GM18870 (cell line): ENCODE results near the gene PABPN1L.

ENCODE experiments used
- ATAC-seq: cut with Tn5 transposase; IDR thresholded peaks from one replicate; pipeline ENCODE4 v1.9.1; 2021; ENCODE audit warnings: moderate library complexity; ENCODE audit not compliant: unreplicated experiment

PABPN1L gene

DNA sequence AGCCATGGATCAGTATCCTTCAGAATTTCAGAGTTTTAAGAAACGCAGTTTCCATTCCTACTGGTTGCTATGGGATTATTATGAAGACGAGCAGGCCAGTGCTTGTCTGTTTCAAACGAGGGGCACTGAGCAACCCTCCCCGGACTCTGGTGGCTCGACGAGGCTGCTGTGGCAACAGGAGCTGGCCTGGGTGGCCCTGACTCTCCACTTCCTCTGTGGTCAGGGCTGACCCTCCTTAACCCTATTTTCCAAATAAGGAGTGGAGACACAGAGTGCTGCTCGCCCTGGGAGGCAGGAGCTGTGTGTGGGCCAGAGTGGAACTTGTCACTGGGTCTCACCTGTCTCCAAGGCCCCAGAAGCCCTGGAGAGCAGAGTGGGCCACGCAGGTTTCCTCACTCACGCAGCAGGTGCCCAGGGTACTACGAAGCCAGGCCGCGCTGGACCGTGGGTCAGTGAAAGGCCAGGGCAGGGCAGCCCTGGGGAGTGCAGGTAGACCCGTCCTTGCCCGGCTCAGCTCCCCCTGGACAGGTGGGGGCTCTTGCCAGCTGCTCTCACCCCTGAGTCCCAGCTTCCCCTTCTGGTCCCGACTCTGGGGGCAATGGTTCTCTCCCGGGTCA lies 13.0 kb downstream of the PABPN1L start:
- no peak for ATAC-seq

DNA sequence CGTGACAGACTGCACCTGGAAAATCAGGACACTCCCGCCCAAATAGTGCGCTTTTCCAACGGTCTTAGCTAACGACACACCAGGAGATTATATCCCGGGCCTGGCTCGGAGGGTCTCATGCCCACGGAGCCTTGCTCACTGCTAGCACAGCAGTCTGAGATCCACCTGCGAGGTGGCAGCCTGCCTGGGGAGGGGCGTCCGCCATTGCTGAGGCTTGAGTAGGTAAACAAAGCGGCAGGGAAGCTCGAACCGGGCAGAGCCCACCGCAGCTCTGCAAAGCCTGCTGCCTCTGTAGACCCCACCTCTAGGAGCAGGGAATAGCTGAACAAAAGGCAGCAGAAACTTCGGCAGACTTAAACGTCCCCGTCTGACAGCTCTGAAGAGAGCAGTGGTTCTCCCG lies 14.8 kb downstream of the PABPN1L start:
- no peak for ATAC-seq

DNA sequence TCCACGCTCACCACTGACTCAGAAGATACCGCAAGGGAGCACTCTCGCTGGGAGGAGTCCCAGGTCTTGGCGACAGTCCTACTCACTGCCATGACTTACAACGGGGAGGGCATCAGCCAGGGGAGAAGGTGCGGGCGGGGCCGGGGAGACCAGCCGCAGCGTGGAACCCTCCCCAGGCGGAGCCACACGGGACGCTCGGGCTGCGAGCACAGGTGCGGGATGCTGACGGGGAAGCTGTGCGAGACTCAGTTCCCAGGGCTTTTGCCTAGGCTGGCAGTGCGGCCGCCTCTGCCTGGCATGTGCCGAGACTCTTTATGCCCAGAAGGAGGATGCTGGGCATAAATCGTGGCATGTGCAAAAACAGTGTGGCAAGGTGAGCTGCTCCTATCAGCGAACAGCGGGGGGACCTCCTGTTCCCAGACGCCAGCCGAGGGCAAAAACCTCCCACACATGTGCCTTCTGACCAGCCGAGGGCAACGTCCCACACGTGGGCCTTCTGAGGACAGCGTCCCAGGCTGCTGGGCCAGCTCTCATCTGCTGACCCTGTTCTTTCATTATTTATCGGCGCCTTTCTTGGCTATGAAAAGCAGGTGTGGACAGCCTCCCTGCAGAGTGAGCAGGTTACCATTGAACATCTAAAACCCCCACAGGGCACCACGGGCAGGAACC lies 15.8 kb downstream of the PABPN1L start:
- ATAC-seq, result no peak

DNA sequence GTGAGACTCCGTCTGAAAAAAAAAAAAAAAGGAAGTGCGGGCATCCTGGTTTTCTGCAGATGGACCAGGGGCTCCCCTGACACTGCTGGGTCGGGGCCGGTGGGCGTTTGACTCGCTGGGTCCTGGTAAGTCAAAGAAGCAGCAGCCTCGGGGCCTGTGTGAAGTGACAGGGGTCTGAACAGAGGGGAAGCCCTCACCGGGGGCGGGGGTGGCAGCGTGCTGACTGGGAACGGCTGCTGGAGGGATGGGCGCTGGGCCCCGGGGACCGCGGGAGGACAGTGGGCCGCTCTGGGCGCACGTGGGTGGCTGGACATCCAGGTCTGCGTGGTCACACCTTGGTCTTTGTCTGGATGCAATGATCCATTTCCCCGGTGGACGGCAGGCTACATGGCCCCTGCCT lies 17.9 kb downstream of the PABPN1L start:
- ATAC-seq, result no peak

DNA sequence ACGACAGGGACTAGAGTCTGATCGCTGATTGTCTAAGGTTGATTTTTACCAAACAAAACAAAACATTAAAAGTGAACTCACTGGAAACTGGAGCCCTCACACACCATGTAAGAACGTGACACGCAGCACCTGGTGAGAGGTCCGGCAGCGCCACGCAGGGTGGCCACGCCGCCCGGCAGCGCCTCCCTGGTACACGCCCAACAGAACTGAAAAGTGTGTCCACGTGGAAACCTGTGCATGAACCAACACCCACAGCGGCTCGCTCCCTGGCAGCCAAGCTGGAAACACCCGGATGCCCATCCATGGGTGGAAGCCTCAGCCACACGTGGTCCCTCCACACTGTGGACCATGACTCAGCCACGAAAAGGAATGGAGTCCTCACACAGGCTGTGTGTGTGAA lies 18.8 kb downstream of the PABPN1L start:
- no peak for ATAC-seq

DNA sequence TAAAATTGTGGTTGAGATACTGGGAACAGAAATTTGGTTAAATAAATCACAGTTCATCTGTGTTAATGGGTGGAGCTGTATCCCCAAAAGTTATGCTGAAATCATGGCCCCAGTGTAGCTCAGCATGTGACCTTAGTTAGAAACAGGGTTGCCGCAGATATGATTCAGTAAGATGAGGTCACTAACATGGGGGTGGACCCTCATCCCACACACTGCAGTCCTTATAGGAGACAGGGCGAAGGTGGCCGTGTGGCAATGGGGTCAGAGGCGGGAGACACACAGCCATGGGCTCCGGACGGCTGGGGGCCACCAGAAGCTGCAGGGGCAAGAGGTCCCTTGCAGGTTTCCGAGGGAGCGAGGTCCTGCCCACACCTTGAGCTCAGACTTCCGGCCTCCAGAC lies 20.4 kb downstream of the PABPN1L start:
- ATAC-seq, result no peak

DNA sequence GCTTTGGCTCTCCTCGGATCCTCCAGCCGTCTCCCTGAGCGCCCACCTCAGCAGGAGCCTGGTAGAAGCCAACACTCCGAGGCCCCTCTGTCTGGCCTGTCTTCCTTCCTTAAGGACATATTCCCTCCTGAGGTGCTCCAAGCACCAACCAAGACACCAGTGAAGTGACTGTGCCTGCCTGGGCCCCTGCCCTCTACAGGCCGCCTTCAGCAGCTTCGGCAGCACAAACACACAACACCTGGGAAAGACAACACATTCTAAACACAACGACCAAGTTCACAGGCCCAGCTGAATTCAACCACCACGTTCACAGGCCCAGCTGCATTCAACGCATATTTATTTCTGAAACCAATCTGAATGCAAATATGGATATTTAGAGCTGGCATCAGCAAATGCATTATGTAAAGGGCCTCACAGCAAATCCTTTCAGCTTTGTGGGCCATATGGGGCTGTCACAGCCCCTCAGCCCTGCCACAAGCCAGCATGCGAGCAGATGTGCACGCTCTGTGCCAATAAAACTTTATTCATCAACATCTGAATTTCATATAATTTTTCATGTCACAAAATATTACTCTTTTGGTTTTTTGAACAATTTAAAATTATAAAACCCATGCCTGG lies 21.9 kb downstream of the PABPN1L start:
- no peak for ATAC-seq

DNA sequence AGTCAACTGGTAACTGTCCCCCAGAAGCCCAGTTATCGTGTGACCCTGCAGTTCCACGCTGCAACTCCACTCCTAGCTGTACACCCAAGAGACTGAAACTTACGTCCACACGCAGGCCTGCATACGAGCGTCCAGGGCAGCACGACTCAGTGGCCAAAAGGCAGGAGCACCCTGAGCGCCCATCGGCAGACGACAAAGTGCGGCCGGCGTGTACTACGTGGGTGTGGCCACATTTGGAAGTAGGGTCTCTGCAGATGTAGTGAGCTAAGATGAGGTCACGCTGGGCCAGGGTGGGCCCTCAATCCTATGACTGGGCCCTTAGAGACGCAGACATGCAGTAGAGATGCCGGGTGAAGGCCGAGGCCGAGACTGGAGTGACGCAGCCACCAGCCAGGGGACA lies 23.2 kb downstream of the PABPN1L start:
- ATAC-seq, result no peak

DNA sequence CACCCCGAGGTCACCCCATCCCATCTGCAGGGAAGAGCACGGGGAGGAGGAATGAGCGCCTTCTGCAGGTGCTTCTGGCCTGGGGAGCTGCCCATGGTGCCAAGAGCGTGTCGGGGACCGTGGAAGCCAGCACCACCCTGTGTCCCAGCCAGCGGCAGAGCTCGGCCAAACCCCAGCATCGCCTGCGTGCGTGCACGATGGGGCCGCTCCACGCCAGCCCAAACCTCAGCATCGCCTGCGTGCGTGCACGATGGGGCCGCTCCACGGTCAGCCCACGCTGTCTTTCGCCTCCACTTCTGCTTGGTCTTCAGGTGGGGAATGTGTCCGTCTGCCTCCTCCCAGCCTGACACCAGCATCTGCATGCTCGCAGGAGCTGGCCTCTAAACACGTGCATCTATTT lies 23.7 kb downstream of the PABPN1L start:
- no peak for ATAC-seq

DNA sequence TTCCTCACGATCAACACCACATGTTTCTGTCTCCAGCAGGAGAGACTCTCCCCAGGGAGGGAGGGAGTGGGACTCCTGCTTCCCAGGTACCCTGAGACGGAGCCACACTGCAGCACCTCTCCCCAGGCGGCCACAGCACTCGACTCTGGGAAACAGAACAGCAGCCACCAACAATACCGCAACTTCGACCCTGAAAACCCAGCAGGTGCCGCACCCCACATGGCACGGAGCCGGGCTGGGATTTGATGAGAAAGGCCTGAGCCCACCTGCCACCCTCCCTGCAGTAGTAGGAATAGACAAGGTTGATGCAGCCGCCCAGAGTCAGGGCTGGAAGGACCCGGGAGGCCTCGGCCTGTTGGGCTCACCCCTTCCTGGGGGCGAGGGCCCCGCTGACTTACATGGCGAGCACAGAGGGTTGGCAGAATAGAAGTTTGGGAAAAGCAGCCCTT lies 24.1 kb downstream of the PABPN1L start:
- no peak for ATAC-seq

DNA sequence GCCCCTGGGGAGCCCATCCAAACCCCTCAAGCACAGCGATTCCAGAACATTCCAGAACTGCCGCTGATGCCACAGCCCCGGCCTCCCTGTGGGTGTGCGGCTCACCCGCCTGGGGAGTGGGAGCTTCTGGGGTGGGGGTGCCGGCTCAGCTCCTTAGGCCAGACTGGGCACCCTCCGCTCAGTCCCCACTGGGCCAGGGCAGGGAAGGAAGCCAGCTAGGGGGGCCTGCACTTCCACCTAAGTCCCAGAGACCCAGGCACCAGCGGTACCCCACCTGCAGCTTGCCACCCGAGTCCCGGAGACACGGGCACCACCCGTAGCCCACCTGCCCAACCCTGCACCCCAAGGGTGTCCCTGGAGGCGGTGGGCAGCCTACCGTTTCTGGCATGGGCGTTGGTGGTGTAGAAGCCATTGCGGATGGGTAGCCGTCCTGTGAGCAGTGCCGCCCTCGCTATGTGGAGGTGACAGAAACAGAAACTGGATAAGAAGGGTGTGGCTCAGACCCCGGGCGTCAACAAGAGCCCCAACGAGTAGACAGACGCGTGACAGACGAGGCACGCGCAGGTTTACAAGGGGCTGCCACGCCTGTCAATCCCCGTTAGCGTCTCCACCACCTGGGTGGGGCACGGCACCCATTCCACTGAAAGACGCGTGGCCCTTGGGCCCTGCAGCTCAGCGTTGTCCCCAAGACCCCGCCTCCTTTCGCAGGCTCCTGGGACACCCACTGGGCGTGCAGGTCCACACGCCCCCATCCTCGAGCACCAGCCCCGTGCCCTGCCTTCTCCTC lies 24.7 kb downstream of the PABPN1L start:
- no peak for ATAC-seq

DNA sequence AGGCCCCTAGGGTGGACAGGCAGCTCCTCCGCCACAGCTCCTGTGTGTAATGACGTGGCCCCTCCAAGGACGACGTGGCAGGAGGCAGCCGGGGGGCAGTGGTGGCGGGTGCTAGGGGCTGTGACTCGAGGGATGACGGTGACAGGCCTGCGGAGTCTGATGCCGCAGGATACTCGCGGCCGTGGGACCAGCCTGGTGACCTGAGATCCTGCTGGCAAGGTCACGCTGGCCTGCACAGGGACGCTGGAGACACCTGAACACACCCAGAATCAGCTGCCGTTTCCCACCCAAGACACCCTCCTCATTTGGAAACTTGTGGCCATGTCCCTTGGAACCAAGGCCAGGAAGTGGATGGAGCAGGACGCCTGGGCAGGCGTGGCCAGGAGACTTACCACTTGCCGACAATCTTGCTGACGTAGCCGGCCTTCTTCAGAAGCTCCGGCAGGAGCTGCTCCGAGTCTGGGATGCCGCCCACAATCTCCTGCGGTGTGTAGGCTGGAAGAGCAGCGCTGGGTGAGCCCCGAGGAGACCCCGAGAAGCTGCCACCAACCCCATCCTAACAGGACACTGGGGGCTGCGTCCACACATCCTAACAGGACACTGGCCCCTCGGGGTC lies 25.8 kb downstream of the PABPN1L start:
- no peak for ATAC-seq

DNA sequence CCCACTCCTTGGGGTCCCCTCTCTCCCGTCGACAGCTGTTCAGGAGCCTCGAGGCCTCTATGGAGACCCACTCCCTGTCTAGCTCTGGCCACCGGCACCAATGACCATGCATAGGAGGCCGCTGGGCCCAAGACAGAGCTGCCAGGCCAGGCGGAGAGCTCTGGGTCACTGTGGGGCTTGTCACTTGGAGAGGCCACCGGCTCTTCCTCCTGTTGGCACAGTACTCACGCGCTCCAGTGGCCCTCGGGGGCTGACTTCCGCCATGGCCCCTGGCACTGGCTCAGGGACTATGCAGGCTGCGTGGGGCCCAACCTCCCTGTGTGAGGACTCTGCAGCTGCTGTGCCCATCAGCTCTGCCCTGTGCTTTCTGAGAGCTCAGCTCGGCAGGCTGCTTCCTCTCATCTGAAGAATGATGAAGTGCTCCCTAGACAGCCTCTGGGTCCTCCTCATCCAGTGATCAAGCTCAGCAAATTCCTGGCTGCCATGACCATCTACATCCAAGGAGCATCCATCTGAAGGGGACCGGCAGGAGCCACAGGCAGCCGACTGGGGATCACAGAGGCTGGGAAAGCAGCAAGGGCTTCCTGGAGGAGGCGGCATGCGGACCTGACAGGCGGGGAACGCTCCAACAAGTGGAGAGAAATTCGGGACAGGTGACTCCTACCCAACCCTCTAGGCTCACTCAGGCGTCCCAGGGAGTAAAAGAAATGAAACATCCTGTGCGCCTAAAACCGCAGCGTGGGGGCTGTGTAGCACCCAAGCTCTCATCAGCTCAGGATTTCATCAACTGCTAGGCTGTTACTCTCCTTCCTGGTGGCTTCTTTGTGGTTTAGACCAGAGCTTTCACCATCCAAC lies 26.5 kb downstream of the PABPN1L start:
- ATAC-seq, result no peak

DNA sequence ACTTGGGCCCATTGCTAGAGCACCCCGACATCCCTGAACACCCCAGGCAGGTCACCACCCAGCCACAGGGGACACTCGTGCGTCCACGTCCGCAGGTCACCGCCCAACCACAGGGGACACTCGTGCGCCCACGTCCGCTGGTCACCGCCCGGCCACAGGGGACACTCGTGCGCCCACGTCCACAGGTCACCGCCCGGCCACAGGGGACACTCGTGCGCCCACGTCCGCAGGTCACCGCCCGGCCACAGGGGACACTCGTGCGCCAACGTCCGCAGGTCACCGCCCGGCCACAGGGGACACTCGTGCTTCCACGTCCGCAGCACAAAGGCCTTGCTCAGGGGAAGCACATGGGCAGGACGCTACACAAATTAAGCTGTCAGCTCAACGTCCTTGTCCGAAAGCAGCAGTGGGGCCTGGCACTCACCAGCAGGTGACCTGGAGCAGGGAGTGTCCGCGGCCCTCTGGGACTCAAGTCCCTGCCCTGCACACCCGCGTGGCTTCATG lies 27.4 kb downstream of the PABPN1L start:
- ATAC-seq, result no peak

DNA sequence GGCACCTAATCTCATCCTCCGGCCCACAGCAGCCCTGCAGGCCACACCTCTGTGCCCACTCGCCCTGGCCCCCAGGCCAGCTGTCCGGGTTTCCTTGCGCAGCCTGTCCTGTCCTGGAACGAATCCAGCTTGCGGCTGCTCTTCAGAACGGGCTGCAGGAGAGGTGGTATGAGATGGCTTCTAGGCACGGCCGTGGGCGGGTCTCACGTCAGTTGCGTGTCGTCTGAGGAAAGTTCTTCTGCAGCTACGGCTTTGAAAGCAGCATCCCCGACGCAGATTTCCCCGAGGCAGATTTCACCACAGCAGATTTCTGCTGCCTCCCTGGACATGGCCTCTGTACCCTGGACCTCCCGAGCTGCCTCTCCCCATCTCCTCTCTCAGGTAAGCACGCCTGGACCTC lies 27.9 kb downstream of the PABPN1L start:
- no peak for ATAC-seq

DNA sequence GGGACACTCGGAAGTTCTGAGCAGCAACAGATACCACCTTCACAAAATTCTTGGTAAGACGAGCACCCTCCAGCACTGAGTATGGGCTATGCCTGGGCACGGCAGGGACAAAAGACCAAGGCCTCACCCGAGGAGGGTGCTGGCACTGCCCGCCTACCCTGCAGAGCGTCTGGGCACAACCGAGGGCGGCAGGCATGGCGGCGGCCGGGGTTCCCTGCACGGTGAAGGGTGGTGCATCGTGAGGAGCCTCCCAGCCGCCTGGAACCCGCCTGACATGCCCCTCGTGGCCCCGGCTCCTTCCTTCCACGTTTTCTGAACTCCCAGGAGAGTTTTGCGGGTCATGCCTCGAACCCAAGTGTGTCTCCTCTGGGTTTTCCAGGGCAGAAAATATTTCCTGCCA lies 28.7 kb downstream of the PABPN1L start:
- ATAC-seq, result no peak

DNA sequence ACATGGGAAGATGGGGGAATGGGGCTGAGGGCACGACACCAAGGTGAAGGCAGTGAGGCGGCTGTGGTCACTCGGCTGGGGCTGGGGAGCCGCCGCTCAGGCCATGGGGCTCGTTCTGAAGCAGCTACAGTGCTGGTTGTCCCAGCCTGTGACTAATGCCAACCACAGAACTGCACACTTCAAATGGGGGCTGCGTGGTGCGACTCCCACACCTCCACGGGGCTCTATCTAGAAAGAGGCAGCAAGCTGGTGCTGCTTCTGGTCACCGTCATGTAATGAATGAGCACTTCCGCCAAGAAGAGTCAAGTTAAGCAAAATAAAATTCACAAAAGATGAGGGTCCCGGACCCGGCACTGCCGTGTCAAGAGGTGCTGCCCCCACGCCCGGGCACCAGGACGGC lies 29.7 kb downstream of the PABPN1L start:
- no peak for ATAC-seq

DNA sequence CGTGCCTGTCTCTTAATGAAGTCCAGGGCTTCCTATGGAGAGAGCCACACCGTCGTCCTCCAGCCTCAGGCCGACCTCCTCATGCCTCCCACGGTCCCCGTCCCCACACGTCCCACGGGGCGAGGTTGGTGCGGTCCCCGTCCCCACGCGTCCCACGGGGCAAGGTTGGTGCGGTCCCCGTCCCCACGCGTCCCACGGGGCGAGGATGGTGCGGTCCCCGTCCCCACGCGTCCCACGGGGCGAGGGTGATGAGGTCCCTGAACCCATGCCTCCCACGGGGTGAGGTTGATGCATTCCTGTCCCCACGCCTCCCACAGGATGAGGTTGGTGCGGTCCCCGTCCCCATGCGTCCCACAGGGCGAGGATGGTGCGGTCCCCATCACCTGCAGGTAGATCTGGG lies 30.6 kb downstream of the PABPN1L start:
- no peak for ATAC-seq

DNA sequence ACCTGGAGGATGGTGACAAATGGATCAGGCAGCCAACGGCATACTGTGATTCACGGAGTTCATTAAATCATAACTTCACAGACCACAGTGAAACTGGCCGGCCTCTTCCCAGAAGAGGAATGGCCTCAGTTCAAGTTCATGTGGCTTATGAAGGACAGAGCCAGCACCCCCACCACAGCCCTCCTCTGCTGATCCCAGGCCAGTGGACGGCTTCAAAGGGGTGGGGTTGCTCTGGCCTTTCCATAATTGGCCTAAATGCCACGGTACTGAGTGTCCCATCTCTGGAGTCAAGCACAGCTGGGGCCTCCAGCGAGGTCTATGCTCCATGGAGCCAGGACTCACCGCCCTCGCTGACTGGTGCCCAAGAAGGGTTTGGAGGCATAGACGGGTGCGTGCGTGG lies 31.1 kb downstream of the PABPN1L start:
- no peak for ATAC-seq

DNA sequence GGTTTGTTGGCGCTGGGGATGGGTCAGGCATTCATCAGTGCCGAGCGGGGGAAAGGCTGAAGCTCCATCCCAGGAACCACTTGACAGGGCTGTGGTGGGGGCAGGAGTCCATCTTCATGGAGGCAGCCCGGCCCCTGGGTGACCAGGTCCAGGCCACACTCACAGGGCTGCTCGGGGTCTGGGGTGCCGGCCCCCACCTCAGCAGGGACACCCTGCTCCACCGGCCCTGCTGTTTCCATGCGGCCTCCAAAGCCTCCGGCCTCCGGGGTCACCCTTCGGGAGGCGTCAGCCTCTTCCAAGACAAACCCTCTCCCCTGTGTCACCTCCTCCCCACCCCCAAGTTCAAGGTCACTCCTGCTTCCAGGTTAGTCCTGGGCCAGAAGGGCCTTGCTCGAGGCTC lies 31.8 kb downstream of the PABPN1L start:
- no peak for ATAC-seq
